Measurements from ENCODE around the gene GPR39.
A peak's percentile ranks its signal among the peaks of the same experiment; 100 is the strongest.

Gene GPR39

DNA sequence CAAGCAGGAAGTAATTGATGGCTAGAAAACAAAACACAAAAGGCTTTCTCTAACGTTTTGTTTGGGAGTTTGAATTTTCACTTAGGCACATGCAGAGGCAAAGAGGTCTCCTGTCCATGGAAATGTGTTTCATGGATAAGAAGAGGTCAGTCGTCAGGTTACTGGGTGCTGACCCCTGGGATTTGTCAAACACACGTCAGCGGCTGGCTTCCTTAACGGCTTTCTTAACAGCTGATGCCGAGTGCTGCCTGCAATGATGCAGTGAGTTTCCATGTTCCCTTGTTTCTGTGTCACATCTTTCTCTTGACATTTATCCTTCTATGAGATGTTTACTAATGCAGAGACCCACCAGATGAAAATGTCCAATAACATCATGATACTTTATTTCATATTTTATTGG, 31.7 kb downstream of the GPR39 start:
- no peak for DNase-seq

DNA sequence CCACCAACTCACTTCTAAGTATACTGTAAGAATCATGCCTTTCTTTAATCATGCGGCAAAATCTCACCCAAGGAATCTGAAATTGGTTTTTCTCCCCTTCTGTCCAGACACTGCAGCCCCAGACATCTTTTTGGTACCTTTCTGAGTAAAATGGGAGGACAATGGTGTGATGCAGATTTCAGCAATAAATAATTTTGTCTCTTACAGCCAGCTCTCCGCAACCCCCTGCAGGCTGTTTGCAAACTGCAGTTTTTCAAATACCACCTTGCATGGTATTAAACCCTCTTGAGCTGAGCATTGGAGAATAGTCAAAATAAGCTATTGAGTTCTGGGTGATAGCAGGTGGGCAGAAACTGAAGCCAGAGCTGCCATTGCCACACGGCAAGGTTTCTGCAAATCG, 32.2 kb downstream of the GPR39 start:
- DNase-seq = peak; percentile 64

DNA sequence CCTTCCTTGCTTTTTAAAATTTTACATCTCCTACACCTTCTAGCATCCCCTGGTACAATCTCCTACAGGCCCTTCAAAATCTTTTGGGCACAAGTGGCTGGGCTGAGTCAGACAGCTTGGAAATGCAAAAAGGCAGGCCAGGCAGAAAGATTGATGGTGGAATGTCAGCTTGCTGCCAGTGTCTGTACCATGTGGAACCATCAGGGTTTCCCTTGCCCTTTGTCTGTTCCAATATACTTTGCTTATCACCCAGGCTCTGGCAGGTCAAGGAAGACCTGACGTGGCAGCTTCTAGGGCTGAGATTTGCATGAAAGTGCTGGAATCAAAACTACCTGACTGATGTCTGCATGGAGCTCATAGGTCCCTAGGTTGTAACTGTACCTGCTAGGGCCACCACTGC, 33.3 kb downstream of the GPR39 start:
- DNase-seq = no peak

DNA sequence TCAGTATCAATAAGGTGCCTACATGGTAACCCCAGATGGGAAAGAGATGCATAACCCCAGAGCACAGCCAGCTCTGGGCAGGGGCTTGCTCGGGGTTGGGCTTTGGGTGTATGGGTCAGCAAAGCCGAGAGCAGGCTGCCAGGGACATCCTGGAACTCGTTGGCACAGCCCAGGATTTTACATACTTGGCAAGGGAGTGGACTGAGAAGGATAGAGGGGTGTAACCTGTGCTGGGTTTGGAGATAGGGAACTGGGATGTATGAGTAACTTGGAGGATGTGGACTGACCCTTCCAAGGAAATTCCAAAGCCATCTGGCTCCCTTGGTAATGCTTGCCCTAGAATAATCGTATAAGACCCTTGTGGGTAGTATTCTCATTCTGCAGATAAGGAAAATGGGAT, 44.2 kb downstream of the GPR39 start:
- DNase-seq = no peak

DNA sequence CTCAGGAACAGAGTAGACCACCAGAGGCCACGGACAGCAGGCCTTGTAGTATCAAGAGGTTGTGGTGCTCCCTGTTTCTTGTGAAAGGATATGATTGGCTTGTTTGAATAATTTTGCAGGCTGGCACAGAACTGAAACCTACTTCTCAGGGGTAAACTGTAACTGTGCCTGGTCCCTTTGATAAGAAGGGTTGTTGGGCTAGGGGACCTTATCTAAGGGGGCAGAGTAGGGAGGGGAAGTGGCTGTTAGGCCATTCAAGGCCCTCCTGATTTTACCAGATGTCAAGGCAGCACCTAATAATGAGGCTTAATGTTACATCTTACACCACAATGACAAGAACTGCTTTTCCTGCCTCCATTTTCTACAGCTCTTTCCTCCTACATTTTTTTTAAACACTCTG, 45.6 kb downstream of the GPR39 start:
- DNase-seq = no peak

DNA sequence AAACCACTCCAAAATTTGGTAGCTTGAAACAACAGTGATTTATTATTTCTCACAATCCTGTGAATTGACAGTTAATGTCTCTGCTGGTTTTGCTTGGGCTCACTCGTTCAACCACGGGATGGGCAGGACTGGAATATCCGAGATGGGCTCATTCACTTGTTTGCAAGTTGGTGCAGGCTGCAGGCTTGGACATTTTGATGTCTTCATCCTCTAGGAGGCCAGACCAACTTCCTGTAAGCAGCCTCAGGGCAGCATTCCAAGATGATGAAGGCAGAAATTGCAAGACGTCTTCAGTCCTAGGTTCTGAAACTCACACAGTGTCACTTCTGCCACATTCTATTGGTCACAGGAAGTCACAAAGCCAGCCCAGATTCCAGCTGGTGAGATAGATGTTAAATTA, 47.1 kb downstream of the GPR39 start:
- no peak for DNase-seq

DNA sequence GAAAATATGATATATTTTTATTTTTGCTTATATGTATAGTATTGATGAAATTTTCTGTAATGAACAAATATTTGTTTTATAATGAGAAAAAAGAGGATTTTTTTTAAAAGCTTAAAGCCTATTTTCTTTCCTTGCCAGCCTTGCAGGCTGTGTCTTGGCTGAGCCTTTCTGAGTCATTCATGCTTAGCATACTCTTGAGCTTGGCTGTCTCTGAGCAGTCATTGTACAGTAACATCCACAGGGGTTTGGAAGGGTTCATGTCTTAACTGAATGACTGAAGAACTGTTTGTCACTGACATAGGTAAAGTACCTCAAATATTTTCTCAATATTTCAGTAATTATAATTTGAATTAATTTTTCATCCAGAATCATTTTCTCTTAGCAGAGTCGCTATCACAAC, 49.3 kb downstream of the GPR39 start:
- no peak for DNase-seq

DNA sequence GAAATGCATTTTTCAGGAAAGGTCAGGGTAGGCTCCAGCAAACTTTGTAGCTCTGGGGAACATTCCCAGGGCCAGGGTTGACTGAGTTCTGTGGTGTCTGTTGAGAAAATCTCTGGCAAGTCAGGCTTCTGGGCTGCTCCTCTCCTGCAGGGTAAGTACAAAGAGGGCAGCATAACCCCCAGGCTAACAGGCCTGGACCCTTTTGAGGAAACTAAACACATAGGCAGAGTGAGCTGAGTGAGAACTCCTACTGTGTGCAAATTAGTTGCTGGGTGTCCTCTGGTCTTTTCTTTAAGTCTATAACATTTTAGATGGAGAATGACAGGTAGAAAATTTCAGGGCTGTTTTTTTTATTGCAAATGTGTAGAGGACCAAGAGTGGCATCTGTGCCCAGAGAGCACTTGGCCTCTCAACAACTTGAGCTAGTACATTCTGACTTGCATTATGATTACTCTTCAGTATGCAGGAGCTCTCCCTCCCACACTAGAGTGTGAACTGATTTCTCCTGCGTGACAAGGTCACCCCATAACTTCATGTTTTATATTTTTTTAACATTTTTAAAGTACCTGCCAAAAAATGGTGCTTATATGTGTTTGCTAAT, 49.9 kb downstream of the GPR39 start:
- no peak for DNase-seq

DNA sequence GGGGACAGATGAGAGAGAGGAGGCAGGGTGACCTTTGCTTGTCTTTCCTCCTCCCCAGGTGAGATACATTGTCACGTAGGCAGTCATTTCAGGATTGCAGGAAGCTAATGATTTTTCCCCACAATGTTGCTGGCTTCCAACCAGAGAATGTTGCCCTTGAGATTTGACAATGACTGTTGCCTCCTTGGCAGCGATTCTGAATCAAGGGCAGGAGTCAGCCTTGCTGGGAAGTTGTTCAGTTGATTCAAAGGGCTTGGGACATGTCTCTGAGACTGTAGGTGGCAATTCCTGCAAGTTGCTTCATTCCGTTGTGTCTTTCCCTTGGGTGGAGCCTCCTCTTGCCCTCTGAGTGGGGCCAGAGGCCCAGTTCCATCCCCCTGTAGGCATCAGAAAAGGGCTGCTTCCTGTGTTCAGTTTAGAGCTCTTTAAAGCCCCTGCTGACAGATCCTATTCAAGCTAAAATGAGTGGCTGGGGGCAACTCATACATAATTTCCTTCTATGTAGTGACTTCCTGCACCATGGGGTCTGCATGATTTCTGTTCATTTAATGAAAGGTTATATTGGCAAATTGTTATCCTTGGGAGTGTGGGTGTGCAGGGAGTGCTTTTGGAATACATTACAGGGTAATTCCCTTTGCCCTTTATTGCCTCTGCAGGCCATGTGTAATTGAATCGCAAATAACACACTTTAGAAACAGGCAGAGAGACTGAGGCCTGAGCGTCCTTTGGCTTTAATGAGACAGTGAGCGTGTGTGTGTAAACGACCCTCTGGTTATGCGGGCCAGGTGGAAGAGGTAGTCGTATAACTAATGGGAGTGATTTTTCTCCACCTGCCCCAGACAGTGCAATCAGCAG, 52.4 kb downstream of the GPR39 start:
- DNase-seq = no peak

DNA sequence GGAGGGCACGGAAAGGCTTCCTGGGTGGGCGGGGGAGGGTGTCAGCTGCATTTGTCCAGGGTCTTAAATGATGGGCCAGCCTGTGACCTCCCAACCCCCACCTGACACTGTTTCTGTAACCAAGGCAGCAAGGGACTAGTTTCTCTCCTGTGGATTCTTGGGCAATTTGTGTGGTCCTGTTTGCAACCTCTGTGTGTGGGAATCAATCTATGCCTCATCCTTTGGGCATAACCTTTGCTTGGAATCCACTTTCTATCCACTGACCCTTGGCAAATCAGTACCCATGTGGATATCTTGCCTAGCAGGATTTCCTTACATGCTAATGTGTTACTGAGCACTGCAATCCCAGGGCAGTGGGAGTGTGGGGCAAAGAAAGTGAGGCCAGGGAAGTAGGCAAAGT, 54.1 kb downstream of the GPR39 start:
- no peak for DNase-seq

DNA sequence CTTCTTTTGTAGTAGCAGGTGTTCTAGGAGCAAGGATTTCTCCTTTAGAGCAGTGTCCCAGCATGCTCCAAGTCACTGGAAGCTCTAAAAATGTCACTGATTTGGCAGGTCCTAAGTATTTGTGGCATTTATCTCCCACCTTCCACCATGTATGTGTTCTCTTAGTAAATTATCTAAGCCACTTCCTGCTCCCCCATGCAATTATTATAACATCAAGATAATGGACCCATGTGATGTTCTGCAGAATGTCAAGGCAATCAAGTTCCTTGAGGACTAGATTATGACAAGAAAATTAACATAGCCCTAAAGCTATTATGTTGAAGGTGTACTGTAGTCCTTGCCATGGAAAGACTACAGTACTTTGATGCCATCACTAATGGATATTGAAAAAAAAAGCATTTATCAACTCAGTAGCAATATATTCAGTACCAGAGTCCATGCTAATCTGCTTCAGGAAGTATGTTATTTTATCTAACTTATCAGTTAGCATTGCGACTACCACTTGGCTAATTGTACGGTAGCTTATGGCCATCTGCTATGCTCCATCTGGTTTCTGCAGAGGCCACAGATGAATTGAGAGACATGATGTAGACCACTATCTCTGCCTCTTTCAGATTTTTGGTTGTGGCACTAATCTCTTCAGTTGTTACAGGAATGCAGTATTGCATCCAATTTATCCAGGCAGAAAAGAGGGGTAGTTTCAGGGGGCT, 56.7 kb downstream of the GPR39 start:
- DNase-seq = peak; percentile 29

DNA sequence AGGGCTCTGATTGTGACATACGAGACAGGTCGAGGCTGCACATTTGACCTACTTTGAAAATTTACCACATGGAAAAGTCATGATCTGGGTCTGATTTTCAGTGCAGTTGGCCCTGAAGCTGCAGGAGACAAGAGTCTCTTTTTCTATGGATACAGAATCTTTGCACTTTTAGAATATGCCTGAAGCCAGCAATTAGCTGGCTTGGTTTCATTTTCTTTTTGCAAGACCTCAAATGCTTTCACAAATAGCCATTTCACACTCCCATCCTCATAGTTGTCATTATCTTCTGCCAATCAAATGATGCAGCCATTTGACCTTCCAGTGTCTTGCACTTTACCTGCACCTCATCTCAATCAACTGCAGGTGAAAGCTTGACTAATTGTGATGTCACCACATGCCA, 59.0 kb downstream of the GPR39 start:
- DNase-seq = no peak

DNA sequence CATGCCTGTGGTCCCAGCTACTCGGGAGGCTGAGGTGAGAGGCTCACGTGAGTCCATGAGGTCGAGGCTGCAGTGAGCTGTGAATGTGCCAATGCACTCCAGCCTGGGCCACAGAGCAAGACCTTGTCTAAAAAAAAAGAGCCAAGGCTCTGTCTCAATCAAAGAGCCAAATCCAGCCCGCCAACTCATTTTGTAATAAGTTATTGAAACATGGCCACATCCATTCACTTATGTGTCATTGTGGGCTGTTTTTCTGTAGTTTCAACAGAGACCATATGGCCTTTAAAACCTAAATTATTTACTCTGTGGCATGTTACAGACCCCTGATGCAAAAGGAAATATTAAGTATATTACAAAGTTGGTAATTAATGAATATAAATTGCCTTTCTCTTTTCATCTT, 60.8 kb downstream of the GPR39 start:
- DNase-seq = no peak

DNA sequence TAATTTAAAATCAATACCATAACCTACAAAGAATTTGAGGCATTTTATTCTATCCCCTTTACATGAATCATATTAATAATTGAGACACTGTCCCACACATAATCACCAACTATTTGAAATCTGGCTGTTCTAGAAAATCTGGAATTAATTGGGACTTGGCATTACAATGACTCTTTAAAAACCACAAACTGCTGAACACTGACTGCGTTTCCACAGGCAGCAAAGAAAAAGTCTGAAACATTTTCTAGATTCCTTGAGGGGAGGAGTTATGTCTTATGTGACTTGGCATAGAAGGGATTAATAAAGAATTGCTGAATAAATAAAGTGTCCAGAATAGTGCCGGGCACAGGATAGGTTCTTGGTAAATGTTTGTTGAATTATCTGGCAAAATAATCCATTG, 61.4 kb downstream of the GPR39 start:
- no peak for DNase-seq

DNA sequence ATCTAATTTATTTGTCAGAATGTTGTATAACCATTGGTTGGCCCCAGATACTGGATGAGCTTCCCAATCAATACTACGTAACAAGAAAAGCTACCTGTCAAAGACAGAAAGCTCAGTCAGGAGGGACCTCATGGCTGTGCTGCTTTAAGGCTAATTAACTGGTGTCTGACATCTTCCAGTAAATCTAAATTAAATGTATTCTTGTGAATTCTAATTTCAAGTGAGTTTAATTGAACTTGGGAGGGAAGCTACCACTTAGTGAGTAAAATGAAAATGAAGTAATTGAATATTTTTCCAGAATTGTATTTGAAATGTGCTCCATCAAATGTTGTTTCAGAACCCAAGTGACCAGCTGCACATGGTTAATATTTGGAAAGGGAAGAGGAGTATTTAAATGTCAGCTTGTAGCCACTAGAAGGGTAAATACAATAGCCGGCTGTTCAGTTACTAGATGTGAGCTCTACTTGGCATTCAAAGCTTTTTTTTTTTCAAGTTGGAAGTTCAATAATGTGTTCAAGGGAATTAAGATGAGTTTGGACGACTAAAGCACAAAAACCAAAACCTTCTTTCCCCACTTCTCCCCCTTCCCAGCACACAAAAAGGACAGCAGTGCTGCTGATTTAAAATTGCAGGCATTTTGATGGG, 62.0 kb downstream of the GPR39 start:
- no peak for DNase-seq

DNA sequence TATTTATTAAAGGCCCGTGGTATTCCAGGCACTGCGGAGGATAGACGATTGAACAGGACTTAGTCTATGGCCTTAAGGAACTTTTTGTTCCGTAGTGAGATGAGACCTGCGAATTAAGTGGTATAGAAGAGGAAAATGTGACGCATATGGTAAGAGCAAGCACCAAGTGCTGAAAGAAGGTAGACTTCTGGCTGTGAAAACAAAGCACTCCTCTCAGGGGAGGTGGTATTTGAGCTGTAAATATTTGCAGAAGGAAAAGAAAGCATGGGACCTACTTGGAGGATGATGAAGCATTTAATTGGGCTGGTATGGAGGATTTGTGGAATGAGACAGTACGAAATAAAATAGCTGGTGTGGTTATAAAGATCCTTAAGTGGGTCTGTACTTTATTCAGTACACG, 62.5 kb downstream of the GPR39 start:
- no peak for DNase-seq

DNA sequence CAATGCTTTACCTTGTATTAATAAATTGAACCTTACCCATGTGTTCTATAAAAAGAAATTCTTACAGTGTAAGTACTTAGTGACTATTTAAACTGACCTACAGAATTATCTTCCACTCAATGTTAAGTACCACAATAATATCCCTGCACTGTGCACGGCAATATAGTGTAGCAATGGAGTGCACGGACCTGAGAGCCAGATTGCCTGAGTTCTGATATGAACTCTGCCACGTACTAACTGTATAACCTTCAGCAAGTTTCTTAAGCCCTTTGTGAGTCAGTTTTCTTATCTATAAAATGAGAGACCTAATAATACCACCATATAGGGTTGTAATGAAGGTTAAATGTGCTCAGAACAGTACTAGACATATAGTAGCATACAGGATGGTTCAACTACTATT, 66.2 kb downstream of the GPR39 start:
- no peak for DNase-seq

DNA sequence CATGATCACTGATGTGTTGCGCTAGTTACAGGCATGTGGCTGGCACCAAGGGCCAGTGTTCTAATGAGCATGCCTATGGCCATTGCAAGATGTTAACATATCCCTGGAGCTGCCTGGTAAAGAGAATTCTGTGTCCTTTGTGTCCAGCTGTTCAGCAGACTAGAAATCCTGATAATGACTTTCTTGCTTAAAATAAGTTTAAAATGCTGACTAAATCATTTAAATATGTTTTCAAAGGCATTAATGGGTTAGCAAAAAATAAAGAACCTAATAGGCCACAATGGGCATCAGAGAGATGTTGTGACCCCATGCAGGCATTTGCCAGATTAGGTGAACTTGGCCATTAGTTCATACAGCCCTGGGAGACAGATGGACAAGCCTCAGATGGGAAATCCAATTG, 67.5 kb downstream of the GPR39 start:
- DNase-seq = no peak

DNA sequence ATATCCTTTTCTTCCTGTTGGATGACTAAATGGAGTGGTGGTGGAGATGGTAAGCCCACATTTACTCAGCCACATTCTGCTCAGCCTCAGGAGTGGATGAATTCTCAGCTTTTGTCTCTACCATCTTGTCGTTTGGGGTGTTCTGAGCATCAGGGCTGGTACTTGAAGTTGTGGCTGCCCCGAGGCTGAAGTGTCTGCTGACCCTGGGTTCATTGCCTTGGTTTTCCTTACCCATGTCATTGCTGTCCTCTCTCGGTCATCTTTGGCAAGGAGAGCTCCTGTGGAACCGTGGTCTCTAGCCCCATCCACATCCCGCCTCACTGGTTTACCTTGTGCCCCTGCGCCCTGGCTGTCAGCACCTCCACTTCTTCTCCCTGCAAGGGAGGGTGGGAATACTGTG, 71.9 kb downstream of the GPR39 start:
- DNase-seq = no peak

DNA sequence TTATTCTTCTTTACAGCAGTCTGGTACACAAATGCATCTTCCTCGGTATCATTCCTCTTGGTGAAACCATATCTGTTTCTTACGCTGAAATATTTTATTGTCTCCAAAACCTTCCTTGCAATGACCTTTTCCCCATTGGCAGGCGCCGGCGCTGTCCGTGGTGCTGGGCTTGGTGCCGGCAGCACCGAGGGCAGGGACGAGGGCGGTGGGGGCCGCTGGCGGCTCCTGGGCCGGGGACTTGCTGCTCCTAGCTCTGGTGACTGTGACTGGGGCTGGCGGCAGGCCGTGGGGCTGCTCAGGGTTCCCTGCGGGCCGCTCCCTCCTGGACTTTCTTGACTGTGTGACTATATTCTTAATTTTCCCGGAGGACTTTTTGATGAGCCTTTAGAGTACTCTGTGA, 72.5 kb downstream of the GPR39 start:
- no peak for DNase-seq

DNA sequence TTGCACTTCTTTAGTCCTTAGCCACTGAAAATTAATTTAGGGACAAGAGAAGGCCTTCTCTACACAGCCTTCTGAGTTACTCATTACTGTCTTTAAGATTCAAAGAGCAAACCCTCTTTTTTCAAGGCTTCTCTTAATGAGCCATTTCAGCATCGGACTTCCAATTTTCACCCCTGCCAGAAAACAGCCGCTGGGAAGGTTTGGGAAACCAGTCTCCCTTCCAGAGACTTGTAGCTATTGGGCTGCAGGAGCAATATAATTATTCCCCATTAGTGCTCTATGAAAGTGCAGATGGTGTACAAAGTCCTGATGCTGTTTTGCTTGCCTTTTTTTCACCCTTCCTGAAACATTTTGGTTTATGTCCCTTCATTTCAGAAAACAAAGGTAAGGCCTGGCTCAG, 79.3 kb downstream of the GPR39 start:
- DNase-seq = no peak

DNA sequence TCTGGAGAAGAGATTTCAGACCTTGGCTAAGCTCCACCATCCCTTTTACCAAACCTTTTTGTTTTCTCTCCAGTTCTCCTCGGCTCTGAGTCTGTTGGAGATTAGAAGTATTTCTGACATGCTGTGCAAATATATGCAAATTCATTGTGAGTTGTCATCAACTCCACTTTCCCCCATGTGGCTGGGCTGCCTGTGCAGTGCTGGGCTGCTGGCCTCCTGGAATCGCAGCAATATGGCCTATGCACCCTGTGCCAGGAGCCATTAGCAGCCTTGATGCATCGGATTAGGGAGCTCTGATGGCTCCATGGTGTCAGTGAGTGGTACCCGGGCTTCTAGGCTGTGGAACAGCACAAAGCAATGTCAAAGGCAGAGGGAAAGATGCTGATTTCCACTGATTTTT, 80.0 kb downstream of the GPR39 start:
- DNase-seq = no peak

DNA sequence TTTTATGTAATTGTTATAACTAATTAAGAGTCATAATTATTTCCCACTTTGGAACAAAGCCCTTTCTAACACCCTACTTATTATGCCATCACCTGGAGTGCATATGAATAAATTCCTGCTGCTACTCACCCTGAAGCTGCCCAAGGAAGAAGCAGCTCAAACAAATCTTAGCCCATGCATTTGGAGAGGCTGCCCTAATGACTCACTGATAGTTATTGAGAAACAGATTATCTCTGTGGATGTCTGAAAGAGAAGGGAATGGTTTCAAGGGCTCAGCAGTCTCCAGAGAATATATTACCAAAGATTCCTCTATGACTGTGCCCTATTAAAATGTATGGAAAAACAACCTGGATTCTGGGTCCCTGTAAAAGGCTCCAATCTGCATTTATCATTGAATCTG, 81.0 kb downstream of the GPR39 start:
- no peak for DNase-seq

DNA sequence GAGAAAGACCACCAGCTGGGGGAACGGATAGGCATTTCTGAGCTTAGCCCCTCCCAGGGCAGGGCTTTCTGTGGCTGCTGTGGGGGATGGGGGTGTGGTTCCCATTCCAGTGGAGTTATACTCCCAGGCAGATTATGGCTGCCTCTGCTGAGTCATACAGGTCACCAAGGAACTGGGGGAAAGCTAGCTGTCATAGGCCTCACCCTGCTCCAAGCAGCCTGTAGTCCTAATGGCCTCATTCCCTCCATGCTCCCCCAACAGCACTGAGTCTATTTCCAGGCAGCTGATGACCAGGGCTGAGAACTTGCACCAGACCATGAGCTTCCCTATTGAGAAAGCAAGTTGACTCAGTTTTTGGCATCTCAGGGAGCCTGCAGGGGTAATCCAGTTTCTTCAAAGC, 87.1 kb downstream of the GPR39 start:
- no peak for DNase-seq

Measured in NCI-H82 (cell line).